SK-N-MC (cell line): ENCODE results near the gene SYS1.

Source experiments
- DNase-seq: peaks from one replicate; pipeline ENCODE4 v3.0.0-alpha.2; 2011; ENCODE audit warnings: low read depth, low spot score
- H3K27ac ChIP-seq: fragments of 200-600 bp; sonication (generic); 2 replicates; pipeline ENCODE4 v1.5.1; 2016; ENCODE audit warnings: mixed run types
- H3K36me3 ChIP-seq: fragments of 200-600 bp; sonication (generic); 2 replicates; pipeline ENCODE4 v1.6.1; 2017; ENCODE audit warnings: antibody characterized with exemption, low read length, mixed read lengths; ENCODE audit not compliant: insufficient read depth
- H3K4me3 ChIP-seq: fragments of 200-600 bp; sonication (generic); 2 replicates; pipeline ENCODE4 v1.5.1; 2016
- H3K9ac ChIP-seq: fragments of 200-600 bp; sonication (generic); 2 replicates; pipeline ENCODE4 v1.8.0; 2017; ENCODE audit warnings: mixed run types, mixed read lengths; ENCODE audit not compliant: insufficient read length
- H3K9me3 ChIP-seq: fragments of 200-600 bp; sonication (generic); 2 replicates; pipeline ENCODE4 v1.6.1; 2017; ENCODE audit warnings: low read depth, mild to moderate bottlenecking, antibody characterized with exemption, low read length, moderate library complexity, mixed read lengths
- EZH2 ChIP-seq: fragments of 200-600 bp; sonication (generic); IDR thresholded peaks from one replicate; pipeline ENCODE4 v1.6.1; 2017; ENCODE audit warnings: antibody characterized with exemption
- FOXP2 ChIP-seq: optimal IDR thresholded peaks from 2 replicates; pipeline ENCODE3; 2011; ENCODE audit warnings: mild to moderate bottlenecking, moderate library complexity; ENCODE audit not compliant: insufficient read depth; ENCODE audit errors: extremely low read length, control extremely low read depth
- POLR2AphosphoS5 ChIP-seq: IDR thresholded peaks from 2 replicates; pipeline ENCODE4 v1.6.1; 2012; ENCODE audit warnings: mild to moderate bottlenecking, low read depth, low read length, borderline replicate concordance

Gene SYS1

DNA sequence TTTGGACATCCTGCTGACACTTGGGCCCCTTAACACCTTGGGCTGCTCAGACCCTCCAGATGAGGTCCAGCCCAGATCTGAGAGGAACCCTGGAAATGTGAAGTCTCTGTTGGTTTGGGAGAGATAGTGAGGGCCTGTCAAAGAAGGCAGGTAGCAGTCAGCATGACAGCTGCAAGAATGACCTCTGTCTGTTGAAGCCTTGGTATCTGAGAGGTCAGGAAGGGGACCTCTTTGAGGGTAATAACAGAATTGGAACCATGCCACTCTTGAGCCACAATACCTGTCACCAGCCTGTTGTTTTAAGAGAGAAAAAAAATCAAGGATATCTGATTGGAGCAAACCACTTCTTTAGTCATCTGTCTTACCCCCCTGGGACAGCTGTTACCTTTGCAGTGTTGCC lies 4.2 kb downstream of the SYS1 start:
- H3K4me3 ChIP-seq = no peak overlapping the region
- DNase-seq = no peak
- no peak overlapping the region for H3K9ac ChIP-seq
- no peaks in the 10 kb centered on the region for H3K9me3 ChIP-seq
- H3K36me3 ChIP-seq = peaks cover 20% of the 10 kb centered on the region
- no peak overlapping the region for H3K27ac ChIP-seq
- no peak for TF ChIP-seq FOXP2
- no peak for TF ChIP-seq EZH2
- TF ChIP-seq POLR2AphosphoS5 = no peak

DNA sequence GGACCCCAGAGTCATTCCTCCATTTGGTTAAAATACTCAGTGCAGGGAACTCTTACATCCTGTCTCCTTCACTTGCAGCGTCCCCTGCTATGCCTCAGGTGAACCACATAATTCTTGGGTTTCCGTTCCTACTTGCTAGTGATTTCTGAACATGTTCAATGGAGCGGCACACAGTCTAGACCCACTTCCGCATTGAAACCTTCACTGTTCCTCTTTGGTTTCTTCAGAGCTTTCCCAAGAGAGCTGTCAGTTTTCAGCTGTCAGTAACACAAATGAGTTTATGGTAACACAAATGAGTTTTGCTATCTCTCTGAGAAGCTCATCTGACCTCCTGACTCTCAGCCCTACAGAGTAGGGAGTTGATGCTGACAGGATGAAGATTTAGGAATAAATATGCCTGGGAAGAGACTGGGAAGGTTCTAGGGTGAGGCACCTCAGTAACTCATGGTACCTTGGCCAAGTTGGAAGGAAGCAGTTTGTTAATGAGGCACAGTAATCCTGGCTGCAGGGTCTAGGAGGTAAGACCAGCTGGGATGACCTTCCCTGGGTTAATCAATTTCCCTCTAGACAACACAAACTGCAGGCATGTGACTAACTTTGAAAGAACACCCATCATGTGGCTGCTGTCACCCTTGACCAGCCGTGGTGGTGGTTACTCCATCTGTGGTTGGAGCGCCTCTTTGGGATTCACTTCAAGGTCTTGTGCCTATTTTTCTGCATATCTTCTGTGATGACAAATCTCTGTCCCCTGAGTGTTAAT lies 5.4 kb downstream of the SYS1 start:
- no peak overlapping the region for H3K27ac ChIP-seq
- H3K9me3 ChIP-seq = no peaks in the 10 kb centered on the region
- H3K36me3 ChIP-seq = peaks cover 20% of the 10 kb centered on the region
- DNase-seq = no peak
- no peak for TF ChIP-seq FOXP2
- no peak for TF ChIP-seq EZH2
- TF ChIP-seq POLR2AphosphoS5 = no peak
- no peak overlapping the region for H3K9ac ChIP-seq
- no peak overlapping the region for H3K4me3 ChIP-seq

DNA sequence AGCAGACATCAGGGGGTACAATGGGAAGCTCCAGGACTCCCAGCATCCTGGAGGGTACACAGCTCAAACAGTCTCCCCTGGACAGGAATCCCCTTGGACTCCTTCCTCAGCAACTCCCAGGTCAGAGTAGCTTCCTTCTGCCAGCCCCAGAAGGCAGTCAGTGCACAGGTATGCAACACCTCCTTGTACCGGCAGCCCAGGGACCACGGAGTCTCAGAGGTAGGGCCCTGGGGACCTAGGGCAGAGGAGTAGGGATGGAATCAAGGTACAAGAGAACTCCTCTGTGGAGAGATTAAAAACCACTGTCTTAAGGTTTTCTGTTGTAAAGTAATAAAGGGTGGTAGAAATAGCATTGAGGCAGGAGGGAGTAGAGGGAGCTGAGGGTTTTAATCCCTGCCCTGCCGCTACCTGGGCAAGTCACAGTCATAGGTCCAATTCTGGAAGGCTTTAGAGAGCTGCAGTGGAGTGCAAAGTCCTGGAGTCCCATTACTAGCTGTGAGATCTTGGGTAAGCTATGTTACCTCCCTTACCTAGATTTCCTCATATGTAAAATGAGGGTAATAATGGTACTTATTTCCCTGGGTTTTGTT lies 7.7 kb downstream of the SYS1 start:
- no peak for DNase-seq
- no peak overlapping the region for H3K4me3 ChIP-seq
- TF ChIP-seq EZH2 (no peak), POLR2AphosphoS5 (no peak), FOXP2 (no peak)
- no peaks in the 10 kb centered on the region for H3K9me3 ChIP-seq
- H3K27ac ChIP-seq = no peak overlapping the region
- H3K36me3 ChIP-seq = peaks cover 20% of the 10 kb centered on the region
- no peak overlapping the region for H3K9ac ChIP-seq

DNA sequence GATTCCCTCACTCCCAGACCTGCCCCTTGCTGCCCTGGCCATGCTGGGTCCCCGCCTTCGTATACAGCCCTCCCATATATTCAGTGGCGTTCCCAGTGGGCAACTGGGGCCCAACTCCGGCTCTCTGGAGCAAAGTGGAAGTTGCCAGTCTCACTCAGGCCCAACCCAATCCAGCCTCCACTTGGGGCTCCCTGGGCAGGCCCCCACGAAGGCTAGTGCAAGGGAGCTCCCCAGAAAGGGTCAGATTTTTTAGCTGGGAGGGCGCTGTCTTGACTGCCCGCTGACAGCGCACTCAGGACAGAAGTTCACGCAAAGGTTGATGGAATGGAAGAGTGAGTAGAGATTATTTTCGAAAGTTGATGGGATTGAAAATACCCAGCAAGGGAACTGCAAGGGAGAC lies 9.3 kb downstream of the SYS1 start:
- Histone ChIP-seq H3K9me3 (no peaks in the 10 kb centered on the region), H3K27ac (no peak overlapping the region), H3K36me3 (peaks cover 11% of the 10 kb centered on the region), H3K9ac (no peak overlapping the region), H3K4me3 (no peak overlapping the region)
- DNase-seq = no peak
- no peak for TF ChIP-seq POLR2AphosphoS5
- no peak for TF ChIP-seq FOXP2
- TF ChIP-seq EZH2 = no peak

DNA sequence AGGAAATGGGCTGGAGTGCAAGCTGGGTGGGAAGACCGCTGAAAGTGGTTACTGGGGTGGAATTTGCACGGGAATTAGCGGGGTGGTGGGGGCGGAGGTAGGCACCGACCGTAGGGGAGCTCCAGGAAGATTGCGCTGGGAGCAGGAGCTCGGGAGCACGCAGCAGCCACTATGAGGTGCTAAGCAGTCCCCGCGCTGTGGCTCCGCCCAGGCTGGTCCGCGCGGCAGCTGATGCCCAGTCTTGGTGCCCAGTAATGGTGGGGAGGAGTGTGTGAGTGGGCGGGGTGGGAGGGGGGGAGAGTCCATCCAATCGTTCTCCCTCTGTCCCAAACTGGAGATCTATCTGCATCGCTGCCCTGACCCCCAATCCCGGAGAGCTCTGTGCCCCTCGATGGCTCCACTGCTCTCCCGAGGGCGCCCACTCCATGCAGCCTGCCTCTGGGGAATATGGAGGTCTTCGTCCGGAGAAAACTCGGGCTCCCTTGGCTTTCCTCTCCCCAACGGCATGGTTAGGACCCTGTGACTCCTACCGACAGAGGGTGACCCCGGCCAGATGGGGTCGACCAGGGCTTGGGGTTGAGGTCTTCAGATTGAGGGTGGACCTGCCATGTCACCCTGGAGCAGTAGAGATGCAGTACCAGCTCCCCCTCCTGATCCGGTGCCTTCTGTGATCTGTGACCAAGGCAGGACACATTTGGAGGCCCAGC lies 9.8 kb downstream of the SYS1 start:
- no peak overlapping the region for H3K4me3 ChIP-seq
- no peak overlapping the region for H3K9ac ChIP-seq
- no peaks in the 10 kb centered on the region for H3K9me3 ChIP-seq
- peaks cover 6% of the 10 kb centered on the region for H3K36me3 ChIP-seq
- no peak overlapping the region for H3K27ac ChIP-seq
- no peak for TF ChIP-seq FOXP2
- no peak for TF ChIP-seq EZH2
- TF ChIP-seq POLR2AphosphoS5 = no peak
- no peak for DNase-seq

DNA sequence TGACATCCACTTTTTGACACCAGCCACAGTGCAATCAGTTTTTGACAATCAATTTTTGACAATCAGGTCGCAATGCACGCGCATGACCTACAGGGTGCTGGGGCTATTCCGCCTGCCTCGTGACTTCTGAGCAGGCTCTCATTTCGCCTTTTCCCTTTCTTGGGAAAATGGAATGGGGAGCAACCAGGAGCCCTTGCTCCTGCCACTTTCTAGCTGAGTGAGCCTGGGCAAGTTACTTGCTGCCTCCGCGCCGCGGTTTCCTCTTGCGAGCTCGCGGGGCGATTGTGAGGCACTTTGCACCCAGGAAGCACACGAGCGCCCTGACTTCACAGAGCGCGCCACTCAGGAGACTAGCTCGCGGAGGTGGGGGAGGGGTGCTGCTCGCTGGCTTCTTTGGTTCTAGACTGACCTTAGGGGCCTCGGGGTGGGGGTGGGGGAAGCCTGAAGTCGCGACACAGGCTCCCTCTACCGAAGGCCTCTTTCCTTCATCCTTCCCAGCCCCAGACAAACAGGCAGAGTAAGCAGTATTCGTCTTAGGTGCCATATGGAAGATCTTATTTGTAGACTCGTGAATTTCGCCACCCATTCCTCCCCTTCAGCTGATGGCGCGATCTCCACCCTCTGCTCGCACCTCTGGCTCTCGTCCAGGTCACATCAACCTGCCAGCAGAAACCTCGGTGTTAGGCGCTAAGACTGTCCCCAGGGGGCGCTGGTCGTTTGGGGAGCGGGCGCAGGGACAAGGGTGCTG lies 10.6 kb downstream of the SYS1 start:
- peaks cover 3% of the 10 kb centered on the region for H3K36me3 ChIP-seq
- no peak overlapping the region for H3K27ac ChIP-seq
- DNase-seq = no peak
- H3K4me3 ChIP-seq = no peak overlapping the region
- H3K9me3 ChIP-seq = no peaks in the 10 kb centered on the region
- H3K9ac ChIP-seq = no peak overlapping the region
- no peak for TF ChIP-seq FOXP2
- no peak for TF ChIP-seq POLR2AphosphoS5
- TF ChIP-seq EZH2 = no peak

DNA sequence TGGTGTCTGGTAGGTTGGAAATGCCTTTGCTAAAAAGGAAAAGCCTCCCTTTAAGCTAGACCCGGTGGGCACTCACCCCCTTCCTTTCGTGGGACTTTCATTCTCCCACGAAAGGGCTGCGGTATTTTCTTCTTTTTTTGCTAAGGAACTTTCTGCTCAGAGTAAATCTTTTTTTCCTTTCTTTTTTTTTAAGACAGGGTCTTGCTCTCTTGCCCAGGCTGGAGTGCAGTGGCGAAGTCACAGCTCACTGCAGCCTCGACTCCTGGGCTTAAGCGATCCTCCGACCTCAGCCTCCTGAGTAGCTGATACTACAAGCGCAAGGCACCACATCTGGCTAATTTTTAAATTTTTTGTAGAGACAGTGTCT lies 11.1 kb downstream of the SYS1 start:
- Histone ChIP-seq H3K36me3 (no peaks in the 10 kb centered on the region), H3K27ac (no peak overlapping the region), H3K9ac (no peak overlapping the region), H3K4me3 (no peak overlapping the region), H3K9me3 (no peaks in the 10 kb centered on the region)
- TF ChIP-seq FOXP2 = no peak
- TF ChIP-seq EZH2 = no peak
- no peak for TF ChIP-seq POLR2AphosphoS5
- no peak for DNase-seq

DNA sequence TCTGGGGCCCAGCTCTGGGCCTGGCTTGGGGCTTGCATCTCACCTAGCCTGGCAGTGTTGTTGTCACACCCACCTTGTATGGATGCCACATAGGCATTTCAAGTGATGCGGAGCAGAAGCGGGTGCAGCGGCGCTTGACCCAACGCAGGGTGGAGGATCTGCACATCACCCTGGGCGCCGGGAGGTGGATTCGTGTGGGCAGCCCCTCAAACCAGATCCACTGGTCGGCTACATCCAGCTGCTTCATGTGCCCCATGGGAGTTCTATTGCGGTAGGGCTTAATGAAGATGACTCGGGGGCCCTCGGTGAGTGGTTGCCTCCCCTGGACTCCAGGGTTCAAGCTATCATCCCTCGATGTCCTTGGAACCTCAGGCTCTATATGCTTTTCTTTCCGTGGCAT lies 12.0 kb downstream of the SYS1 start:
- H3K27ac ChIP-seq = no peak overlapping the region
- no peaks in the 10 kb centered on the region for H3K9me3 ChIP-seq
- H3K4me3 ChIP-seq = no peak overlapping the region
- no peak overlapping the region for H3K9ac ChIP-seq
- TF ChIP-seq POLR2AphosphoS5 = no peak
- TF ChIP-seq EZH2 = no peak
- TF ChIP-seq FOXP2 = no peak
- no peaks in the 10 kb centered on the region for H3K36me3 ChIP-seq
- no peak for DNase-seq
